Eye (tissue), 1 donor: Measurements from ENCODE around the gene APH1B.
A peak's percentile ranks its signal among the peaks of the same experiment; 100 is the strongest.

Experiments
- DNase-seq: peaks from one replicate; pipeline ENCODE4 v3.0.0-alpha.2; 2015

Gene APH1B

GRCh38 chr15:63254991-63255390, 22.4 kb upstream of the APH1B start:
- no peak for DNase-seq

- DNase-seq: peak; percentile 41
These were observed 21.9 kb upstream of the APH1B start for GRCh38 chr15:63255489-63255990.

- DNase-seq: peak; percentile 76
These were observed 20.8 kb upstream of the APH1B start for GRCh38 chr15:63256433-63257274.

- no peak for DNase-seq
These were observed 18.7 kb upstream of the APH1B start for GRCh38 chr15:63258658-63259057.

- DNase-seq: no peak
These were observed 16.6 kb upstream of the APH1B start for GRCh38 chr15:63260791-63261190.

- DNase-seq: no peak
These were observed 16.1 kb upstream of the APH1B start for GRCh38 chr15:63261311-63261710.

GRCh38 chr15:63263519-63263918, 13.9 kb upstream of the APH1B start:
- DNase-seq: no peak

GRCh38 chr15:63264688-63265293, 12.6 kb upstream of the APH1B start:
- DNase-seq: peak; percentile 26

- DNase-seq: no peak
These were observed 3.0 kb upstream of the APH1B start for GRCh38 chr15:63274427-63274826.

GRCh38 chr15:63276342-63277037, 915 bp upstream of the APH1B start:
- DNase-seq: no peak

- DNase-seq: no peak
These were observed 570 bp downstream of the APH1B start for GRCh38 chr15:63277893-63278456.

GRCh38 chr15:63283126-63283525, 5.7 kb downstream of the APH1B start:
- DNase-seq: no peak

- DNase-seq: no peak
These were observed 6.9 kb downstream of the APH1B start for GRCh38 chr15:63284335-63284734.

- DNase-seq: no peak
These were observed 9.7 kb downstream of the APH1B start for GRCh38 chr15:63287109-63287508.

GRCh38 chr15:63288342-63288741, 10.9 kb downstream of the APH1B start:
- no peak for DNase-seq

GRCh38 chr15:63288778-63289378, 11.5 kb downstream of the APH1B start:
- DNase-seq: peak; percentile 88

GRCh38 chr15:63291507-63291906, 14.1 kb downstream of the APH1B start:
- peak; percentile 25 for DNase-seq

- DNase-seq: no peak
These were observed 14.8 kb downstream of the APH1B start for GRCh38 chr15:63292241-63292640.

- DNase-seq: no peak
These were observed 15.4 kb downstream of the APH1B start for GRCh38 chr15:63292771-63293170.

GRCh38 chr15:63294359-63294758, 17.0 kb downstream of the APH1B start:
- no peak for DNase-seq

GRCh38 chr15:63295341-63295740, 17.9 kb downstream of the APH1B start:
- no peak for DNase-seq

GRCh38 chr15:63296195-63296594, 18.8 kb downstream of the APH1B start:
- no peak for DNase-seq
